OCI-LY1 (cell line): Measurements from ENCODE around the gene HOMER1.

Experiments used
- EZH2 ChIP-seq: fragments of 200-600 bp; sonication (generic), shearing (Covaris generic); IDR thresholded peaks from 2 replicates; pipeline ENCODE4 v1.8.0; 2017; ENCODE audit warnings: borderline replicate concordance, mixed run types, mild to moderate bottlenecking, antibody characterized with exemption, low read length, moderate library complexity, mixed read lengths
- TF ChIP-seq, protein P1 (sequence below): fragments of 200-600 bp; sonication (generic), shearing (Covaris generic); IDR thresholded peaks from 2 replicates; pipeline ENCODE4 v1.5.1; 2017; ENCODE audit warnings: mild to moderate bottlenecking, antibody characterized with exemption, low read length, moderate library complexity, mixed read lengths

DNA sequence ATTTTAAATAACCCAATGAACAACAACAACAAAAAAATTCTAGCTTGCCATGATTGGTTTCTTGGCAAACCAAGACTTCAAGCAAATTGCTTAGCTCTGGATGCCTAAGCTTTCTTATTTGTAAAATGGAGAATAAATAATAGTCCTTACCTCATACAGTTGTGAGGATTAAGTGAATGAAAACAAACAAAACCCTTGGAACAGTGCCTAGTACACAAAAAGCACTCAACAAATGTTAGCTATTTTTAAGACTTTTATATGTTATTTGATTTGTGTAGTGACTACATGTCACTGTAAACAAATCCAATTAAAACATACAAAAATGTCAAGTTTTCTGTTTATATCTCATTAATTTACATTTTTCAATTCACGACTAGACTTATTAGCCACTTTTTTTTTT, 13.5 kb upstream of the HOMER1 start:
- TF ChIP-seq, protein P1, sequence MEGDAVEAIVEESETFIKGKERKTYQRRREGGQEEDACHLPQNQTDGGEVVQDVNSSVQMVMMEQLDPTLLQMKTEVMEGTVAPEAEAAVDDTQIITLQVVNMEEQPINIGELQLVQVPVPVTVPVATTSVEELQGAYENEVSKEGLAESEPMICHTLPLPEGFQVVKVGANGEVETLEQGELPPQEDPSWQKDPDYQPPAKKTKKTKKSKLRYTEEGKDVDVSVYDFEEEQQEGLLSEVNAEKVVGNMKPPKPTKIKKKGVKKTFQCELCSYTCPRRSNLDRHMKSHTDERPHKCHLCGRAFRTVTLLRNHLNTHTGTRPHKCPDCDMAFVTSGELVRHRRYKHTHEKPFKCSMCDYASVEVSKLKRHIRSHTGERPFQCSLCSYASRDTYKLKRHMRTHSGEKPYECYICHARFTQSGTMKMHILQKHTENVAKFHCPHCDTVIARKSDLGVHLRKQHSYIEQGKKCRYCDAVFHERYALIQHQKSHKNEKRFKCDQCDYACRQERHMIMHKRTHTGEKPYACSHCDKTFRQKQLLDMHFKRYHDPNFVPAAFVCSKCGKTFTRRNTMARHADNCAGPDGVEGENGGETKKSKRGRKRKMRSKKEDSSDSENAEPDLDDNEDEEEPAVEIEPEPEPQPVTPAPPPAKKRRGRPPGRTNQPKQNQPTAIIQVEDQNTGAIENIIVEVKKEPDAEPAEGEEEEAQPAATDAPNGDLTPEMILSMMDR = no peak
- TF ChIP-seq EZH2 = no peak
